Epidermal melanocyte (primary cell): ENCODE measurements around the gene VPS33A.
"Not testable (repeated sequence)": the region's sequence is repeated elsewhere in the genome, so short reads cannot be mapped to it uniquely, and the experiment has no call there.

Experiments
- DNase-seq: peaks from one replicate; pipeline ENCODE4 v3.0.0; 2011; ENCODE audit warnings: low spot score; ENCODE audit not compliant: insufficient read length

The VPS33A gene

DNA sequence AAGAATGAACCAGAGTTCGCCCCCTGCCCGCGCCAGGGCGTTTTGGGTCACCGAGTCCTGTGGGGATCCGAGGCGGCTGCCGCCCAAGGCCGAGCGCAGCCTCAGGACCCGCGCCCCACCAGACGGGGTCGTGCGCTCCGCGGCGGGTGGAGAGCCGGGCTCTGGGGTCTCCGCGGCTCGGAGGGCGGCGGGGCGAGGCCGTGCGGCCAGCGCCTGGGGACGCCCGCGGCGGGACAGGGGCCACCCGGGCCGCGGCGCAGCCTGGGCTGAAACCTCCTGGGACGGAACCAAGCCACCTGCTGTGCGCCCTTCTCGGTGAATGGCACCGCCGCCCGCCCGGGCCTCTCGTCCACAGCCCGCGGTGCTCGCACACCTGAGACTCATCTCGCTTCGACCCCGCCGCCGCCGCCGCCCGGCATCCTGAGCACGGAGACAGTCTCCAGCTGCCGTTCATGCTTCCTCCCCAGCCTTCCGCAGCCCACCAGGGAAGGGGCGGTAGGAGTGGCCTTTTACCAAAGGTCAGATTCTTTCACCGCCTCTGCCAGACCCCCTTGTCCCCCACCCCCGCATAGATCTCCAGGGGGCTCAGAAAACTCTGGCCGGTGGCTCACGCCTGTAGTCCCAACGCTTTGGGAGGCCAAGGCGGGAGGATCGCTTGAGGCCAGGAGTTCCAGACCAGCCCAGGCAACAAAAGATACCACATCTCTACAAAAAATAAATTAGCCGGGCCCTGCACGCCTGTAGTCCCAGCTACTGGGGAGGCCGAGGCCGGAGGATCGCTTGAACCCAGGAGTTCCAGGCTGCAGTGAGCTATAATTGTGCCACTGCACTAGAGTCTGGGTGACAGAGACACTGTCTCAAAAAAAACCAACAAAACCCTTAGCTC, 61.9 kb downstream of the VPS33A start:
- DNase-seq: no peak

DNA sequence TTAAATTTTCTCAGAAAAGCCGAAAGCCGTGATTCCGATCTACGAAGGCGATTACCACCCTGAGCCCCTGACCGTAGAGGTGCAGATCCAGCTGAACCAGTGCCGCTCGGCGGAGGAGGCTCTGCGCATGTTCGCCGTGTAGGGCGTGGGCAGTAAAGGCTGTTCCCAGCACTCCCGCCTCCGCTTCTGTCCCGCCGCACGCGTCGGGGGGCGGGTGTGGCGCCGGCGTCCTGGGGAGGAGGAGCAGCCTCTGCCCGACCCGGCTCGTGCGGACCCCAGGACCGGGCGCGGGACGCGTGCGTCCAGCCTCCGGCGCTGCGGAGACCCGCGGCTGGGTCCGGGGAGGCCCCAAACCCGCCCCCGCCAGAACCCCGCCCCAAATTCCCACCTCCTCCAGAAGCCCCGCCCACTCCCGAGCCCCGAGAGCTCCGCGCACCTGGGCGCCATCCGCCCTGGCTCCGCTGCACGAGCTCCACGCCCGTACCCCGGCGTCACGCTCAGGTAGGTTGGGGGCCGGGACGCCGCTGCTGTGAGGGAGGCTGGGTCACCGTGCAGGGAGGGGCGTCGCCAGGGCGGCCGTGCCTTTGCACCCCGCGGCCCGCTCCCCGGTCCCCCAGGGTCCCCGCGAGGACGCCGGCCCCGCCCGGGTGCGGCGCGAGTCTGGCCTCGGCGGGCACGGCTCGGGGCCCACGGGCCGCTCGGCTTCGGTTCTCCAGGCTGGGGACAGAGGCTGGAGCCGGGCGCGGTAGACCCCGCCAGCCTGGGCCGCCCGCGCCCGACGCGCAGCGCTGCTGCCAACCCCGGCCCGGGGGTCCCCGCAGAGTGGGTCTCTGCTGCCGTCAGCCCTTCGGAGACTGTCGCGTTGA, 62.8 kb downstream of the VPS33A start, which contains the start of gene B3GNT4:
TSS of gene B3GNT4 (plus strand) at position 409 of the 866 bp plus-strand sequence. CDS start 910 bp downstream, outside the sequence.
- DNase-seq: no peak

DNA sequence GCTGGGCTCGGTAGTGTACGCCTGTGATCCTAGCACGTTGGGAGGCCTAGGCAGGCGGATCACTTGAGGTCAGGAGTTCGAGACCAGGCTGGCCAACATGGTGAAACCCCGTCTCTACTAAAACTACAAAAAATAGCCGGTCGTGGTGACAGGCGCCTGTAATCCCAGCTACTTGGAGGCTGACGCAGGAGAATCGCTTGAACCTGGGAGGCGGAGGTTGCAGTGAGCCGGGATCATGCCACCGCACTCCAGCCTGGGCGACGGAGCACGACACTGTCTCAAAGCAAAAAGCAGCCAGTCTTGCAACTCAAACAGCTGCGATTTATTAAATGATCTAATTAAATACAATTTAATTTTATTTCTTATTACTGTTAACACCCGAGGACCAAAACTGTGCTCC, 63.5 kb downstream of the VPS33A start:
- DNase-seq: not testable (repeated sequence)

DNA sequence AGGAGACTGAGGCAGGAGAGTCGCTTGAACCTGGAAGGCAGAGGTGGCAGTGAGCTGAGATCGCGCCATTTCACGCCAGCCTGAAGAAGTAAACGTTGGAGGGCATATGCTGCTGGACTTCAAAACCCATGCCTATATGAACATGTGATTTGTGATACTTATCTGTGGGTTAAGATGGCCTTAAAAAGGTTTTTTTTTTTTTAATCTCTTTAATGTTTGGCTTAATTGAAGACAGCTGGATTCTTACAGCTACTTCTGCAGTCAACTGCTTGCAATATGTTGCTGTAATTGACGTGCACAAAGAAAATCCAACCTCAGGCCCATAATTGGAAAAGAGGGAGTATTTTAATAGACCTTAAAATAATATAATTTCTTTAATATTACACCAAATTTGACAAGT, 64.3 kb downstream of the VPS33A start:
- no peak for DNase-seq

DNA sequence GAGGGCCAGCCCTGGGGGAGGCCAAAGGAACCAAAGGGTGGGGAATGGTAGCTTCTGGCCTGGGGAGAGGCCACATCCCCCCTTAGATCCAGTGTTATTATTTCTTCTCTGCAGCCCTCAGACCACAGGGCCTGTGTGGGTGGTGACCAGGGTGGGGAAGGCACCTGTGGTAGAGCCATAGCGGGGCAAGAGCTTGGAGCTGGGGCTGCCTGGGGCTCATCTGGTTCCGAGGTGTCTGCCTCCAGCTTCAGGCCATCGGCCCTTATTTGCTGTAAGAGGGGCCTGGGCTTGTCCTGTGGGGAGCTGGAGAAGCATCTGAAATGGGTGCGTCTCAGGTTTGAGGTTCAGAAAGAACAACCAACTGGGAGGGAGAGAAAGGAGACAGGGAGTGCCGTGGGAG, 64.9 kb downstream of the VPS33A start:
- no peak for DNase-seq

DNA sequence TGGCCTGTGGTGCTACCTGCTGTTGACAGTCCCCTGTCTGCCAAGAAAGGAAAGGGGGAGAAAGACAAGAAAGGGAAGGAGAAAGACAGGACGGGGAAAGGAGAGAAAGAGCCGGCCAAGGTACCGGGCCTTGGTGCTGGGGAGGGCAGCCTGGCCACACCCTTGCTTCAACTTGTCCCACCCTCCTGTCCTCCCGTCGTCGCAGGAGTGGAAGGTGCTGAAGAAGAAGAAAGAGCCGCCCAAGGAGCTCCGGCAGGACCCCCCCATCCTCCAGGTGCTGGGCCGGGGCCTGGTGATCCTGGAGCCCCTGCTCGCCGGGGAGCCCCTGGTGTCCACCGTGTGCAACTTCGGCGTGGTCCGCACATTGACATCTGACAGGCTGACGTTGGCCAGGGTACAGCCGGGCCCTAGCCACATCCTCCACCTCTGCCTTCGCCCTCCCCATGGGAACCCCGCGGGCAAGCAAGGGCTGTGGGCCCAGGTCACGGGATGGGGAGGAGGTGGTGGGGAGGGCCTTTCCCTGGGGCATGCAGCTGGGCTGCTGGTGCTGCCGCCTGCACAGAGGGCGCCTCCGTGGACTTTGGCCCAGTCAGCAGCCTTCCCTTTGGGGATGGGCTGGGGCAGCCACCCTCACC, 65.6 kb downstream of the VPS33A start:
- DNase-seq: no peak

DNA sequence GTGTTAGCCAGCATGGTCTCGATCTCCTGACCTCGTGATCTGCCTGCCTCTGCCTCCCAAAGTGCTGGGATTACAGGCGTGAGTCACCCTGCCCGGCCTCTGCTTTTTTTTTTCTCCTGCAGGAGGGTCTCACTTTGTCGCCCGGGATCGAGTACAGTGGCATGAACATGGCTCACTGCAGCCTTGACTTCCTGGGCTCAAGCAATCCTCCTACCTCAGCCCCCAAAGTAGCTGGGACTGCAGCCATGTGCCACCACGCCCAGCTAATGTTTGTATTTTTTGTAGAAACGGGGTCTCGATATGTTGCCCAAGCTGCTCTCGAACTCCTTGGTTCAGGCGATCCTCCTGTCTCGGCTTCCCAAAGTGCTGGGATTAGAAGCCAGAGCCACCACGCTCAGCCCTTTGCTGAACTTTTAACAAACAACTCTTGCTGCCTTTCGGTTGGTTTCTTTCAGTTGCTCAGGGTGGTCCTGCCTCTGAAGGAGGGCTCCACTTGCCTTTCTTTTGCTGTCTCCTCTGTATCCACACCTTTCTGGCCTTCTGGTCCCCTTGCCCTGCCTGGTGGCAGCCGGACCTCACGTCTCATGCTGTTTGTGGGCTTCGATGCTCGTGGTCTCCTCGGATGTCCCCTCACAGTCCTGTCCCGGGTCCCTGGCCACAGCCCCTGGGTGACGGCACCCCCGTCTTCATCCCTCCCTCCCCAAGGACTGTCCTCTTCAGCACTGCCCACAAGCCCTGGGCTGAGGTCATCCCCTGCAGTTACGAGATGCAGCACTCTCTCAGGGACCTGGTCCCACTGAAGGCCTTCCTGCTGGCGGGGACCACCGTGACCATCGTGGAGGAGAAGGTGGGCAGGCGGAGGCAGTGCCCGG, 66.6 kb downstream of the VPS33A start:
- no peak for DNase-seq

DNA sequence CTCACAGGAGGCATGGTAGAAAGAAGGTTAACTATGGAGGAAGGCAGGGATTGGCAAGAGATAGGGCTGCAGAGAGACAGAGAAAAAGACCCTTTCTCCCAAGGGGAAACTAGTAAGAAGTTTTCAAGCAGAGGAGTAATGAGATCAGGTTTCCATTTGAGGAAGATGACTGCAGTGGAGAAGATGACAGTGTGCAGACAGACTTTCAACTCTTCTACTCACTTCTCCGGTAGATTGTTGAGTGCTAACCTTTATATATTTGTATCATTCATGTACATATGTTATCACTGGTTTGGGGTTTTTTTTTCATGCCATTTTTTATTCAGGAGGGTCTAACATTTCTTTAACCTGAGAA, 68.7 kb downstream of the VPS33A start:
- DNase-seq: no peak

DNA sequence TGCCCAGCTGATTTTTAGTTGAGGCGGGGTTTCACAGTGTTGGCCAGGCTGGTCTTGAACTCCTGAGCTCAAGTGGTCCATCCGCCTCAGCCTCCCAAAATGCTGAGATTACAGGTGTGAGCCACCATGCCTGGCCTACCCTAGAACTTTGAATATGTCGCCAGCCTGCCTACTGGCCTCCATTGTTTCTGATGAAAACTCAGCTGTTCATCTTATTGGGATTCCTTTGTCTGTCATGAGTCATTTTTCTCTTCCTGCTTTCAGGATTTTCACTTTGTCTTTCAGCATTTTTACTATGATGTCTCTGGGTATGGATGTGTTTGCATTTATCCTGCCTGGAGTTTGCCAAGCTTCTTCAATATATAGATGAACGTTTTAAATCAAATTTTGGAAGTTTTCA, 70.9 kb downstream of the VPS33A start:
- DNase-seq: no peak

DNA sequence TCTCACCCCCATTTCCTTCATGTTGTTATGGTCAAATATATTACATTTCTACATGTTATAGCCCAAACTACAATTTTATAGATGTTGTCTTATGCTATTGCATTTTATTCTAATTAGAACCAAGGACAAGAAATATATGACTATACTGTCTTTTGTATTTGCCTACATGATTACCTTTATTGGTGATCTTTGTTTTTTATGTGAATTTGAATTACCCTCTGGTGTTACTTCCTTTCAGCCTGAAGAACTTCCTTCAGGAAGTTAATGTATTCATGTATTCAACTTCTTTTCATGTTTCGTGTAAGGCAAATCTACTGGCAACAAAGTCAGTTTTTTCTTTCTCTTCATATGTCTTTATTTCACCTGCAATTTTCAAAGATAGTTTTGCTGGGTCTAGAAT, 71.5 kb downstream of the VPS33A start:
- DNase-seq: no peak

DNA sequence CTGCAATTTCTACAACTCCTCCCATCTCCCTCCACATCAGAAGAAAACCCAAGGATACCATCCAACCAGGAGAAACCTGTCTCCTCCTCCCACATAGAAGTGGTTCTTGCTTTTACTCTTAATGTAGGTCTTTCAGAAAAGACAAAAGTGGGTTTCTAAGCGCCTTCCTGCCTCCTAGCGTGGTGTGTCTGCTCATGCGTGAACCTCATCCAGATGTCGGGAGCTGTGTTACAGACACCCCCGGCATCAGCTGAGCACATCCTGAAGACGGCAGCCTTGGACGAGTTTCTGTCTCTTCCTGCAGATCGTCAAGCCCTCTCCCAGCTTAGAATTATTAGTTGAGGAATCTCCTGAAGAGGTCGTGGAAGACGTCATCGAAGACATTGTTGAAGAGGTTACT, 73.9 kb downstream of the VPS33A start:
- DNase-seq: no peak

DNA sequence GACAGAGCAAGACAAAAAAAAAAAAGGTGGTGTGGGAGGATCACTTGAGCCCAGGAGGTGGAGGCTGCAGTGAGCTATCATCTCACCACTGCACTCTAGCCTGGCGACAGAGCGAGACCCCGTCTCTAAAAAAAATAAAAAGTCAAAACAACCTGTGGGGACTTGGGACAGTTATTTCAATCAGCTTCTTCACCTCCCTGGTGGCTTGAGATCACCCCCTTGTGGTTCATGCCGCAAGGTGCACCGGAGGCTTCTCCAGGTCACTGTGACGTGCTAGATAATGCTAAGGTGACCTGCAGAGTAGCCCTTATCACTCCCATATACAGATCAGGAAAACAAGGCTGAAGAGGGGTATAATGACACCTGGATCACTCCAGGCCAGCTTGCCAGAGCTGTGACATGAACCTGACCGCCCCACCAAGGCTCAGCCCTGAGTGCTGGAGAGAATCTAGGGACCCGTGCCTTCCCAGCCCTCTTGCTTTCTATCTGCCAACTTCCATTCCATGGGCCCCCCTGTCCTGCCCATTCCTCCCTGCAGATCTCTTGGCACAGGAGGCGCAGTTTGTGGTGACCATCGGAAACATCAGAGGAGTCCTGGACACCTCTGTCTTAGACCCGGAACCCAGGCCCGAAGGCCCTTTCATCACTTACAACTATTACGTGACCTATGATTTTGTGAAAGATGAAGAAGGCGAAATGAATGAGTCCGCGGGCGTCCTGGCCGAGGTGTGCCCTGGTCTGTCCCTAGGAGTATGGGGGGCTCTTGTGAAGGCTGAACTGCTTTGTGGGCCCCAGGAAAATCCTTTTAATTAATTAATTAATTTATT, 75.2 kb downstream of the VPS33A start:
- peak; percentile 50 for DNase-seq

DNA sequence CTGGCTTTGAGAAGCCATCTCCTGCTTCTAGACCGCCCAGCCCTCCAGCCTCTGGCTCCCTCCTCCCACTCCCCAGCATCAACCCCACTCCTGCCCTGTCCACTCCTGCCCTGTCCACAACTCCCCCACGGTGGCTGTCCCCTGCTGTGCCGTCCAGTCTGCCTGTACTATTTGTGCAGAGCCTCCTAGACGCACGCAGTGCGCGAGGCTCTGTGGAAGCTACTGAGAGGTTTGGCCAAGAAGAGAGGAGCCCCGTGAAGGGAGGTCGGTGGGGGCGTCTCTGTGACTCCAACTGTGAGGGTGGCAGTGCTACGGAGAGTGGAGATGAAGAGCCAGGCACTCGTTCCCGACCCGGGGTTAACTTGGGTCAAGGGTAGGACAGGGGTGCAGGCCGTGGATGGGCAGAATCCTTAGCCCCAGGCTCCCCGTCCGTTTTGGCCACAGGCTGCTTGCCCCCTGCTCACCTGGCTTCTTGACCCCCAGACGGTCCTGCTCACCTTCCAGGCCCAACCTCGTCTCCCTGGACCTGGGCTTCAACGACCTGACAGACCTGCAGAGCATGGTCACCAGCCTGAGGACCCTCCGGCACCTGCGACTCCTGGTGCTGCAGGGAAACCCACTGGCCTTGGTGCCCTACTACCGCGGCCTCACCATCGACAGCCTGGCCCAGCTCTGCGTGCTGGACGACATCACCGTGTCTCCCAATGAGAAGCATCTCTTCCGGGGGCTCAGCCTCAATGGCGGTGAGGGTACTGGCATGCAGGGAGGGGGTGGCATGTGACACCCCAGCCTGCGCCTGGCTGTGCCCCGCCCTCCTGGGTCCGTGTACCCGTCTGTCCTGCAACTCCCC, 76.4 kb downstream of the VPS33A start:
- DNase-seq: no peak

DNA sequence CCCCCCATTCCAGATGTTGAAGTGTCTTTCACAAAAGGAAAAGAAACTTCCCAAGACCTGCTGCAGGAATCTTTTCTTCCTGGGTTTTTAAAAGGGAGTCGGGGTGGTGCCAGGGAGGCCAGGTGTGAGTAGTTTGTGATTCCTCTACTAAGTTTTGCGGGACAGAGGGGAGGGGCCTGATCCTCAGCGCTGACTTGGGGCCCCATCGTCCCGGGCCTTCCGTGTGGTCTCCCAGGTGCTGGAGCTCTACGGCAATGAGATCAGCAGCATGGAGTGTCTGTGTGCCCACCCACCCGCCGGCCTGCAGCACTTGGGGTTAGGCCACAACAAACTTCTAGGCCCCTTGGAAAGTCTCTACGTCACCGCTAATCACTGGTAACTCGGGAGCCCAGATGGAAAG, 78.8 kb downstream of the VPS33A start:
- no peak for DNase-seq

DNA sequence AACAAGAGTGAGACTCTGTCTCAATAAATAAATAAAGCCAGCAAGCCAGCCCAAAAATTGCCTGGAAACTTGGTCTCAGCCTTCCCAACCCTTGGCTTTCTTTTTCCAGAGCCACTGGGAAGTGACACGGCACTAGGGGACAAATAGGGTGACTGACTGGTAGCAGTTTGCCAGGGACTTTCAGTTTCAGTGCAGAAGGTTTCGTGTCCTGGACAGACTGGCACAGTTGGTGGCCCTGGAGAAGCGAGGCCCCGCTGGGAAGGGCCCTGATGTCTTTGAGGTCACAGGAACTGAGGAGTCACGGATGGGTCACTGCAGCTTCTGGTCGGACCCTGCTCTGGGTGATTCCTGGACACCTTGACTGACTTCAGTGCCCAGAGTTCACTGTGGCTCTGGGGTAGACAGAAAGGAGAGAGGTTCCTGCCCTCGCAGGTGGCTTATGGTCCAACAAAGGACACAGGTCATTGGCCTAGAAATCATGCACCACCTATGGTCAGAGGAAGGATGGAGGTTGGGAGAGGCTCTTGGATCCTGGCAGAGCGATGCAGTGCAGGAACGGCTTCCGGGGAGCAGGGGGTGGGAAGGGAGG, 80.7 kb downstream of the VPS33A start:
- DNase-seq: no peak

DNA sequence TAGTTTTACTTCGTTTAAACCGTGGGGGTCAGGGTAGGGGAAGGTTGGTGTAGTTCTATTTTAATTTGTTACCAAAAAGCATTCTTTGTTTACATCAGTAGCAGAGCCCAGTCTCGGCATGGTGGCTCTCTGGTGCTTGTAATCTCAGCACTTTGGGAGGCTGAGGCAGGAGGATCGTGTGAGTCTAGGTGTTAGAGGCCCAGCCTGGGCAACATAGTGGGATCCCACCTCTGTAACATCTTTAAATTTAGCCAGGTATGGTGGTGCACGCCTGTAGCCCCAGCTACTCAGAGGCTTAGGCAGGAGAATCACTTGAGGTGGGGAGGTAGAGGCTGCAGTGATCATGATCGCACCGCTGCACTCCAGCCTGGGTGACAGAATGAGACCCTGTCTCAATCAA, 81.2 kb downstream of the VPS33A start:
- DNase-seq: no peak

DNA sequence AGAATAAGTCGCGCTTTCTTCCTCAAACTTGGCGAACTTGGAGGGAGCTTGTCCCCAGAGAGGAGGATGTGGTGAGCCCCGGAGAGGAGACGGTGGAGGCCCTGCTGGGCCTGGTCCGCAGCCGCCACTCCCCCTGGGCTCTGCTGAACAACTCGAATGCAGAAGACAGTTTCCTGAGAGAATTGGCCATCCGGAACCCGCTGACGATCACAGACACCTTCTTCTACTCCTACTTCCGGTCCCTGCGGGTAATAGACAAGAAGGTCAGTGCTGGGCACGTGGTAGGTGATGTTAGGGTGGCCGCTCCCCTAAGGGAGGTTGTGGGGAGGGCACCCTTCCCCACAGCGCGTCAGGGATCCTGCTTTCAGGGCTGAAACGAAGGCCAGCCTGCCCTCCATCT, 81.8 kb downstream of the VPS33A start:
- DNase-seq: no peak

DNA sequence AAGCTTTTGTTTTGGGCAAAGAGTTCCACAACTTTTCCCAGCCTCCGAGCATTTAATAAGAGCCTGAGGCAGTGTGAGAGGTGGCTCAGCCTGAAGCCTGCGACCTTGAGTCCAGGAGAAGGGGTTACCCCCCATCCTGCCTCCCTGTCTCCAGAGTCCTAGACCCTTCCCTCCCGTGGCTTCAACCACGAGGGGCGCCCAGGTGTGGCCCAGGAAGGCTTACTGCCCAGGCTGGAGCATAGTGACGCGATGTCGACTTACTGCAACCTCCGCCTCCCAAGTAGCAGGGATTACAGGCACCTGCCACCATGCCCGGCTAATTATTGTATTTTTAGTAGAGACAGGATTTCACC, 82.7 kb downstream of the VPS33A start:
- no peak for DNase-seq
